IMR-90 (cell line): Measurements from ENCODE around the gene ABCC9. TPM values are rescaled to one million over a fixed set of nuclear protein-coding genes. Genes with fewer than 3 reads are reported as not detected.

Source experiments
- ATAC-seq: fragments of 200-7000 bp; cut with Tn5 transposase; 2 replicates; pipeline ENCODE4 v1.9.1; 2020; ENCODE audit warnings: low read depth, mild to moderate bottlenecking, moderate library complexity
- BruUV-seq: library from RNA; stranded (reverse); fragments of 400-500 nt; replicated peaks from 2 replicates; lab custom pipeline; 2021; lab: Mats Ljungman, UMichigan
- CTCF ChIA-PET: fragments of 300-600 bp; formaldehyde crosslinking; extraction: SDS; loops from one replicate; lab custom pipeline; 2021; ENCODE audit warnings: antibody characterized with exemption; lab: Yijun Ruan, JAX
- POLR2A ChIA-PET: fragments of 300-600 bp; sonication (Branson Sonifier 250); formaldehyde crosslinking; loops from one replicate; lab custom pipeline; 2022; ENCODE audit warnings: antibody characterized with exemption; ENCODE audit not compliant: unreplicated experiment; lab: Charles Lee
- DNase-seq: peaks from one replicate; pipeline ENCODE4 v3.0.0; 2013
- H2AFZ ChIP-seq: replicated peaks from 2 replicates; pipeline ENCODE3; 2013; ENCODE audit warnings: low read length, mild to moderate bottlenecking; ENCODE audit not compliant: poor library complexity
- H2AK5ac ChIP-seq: 2 replicates; pipeline ENCODE4 v1.6.1; 2013; ENCODE audit warnings: low read depth, low read length, inconsistent platforms
- H2AK9ac ChIP-seq: replicated peaks from 2 replicates; pipeline ENCODE3; 2013; ENCODE audit warnings: mild to moderate bottlenecking, low read depth, low read length, moderate library complexity; ENCODE audit not compliant: poor library complexity
- H2BK120ac ChIP-seq: 2 replicates; pipeline ENCODE4 v1.6.1; 2013; ENCODE audit warnings: low read depth, low read length, inconsistent platforms
- H2BK15ac ChIP-seq: 3 replicates; pipeline ENCODE4 v1.6.1; 2013; ENCODE audit warnings: low read depth, low read length, inconsistent platforms
- H2BK20ac ChIP-seq: 2 replicates; pipeline ENCODE4 v1.6.1; 2013; ENCODE audit warnings: low read depth, mild to moderate bottlenecking, inconsistent platforms, low read length, moderate library complexity
- H2BK5ac ChIP-seq: 2 replicates; pipeline ENCODE4 v1.6.1; 2013; ENCODE audit warnings: mild to moderate bottlenecking, low read depth, low read length, inconsistent platforms; ENCODE audit not compliant: poor library complexity, severe bottlenecking
- H3K14ac ChIP-seq: replicated peaks from 2 replicates; pipeline ENCODE4 v1.6.1; 2013; ENCODE audit warnings: low read depth, low read length, inconsistent platforms
- H3K18ac ChIP-seq: 2 replicates; pipeline ENCODE4 v1.6.1; 2013; ENCODE audit warnings: low read depth, low read length, control low read depth
- H3K23ac ChIP-seq: 2 replicates; pipeline ENCODE4 v1.6.1; 2013; ENCODE audit warnings: low read depth, low read length, inconsistent platforms
- H3K27ac ChIP-seq: 2 replicates; pipeline ENCODE4 v1.5.1; 2013; ENCODE audit warnings: mild to moderate bottlenecking, control low read depth, low read length; ENCODE audit not compliant: insufficient read depth
- H3K27me3 ChIP-seq: 2 replicates; pipeline ENCODE4 v1.6.1; 2013; ENCODE audit warnings: low read length; ENCODE audit not compliant: control insufficient read depth, insufficient read depth
- H3K36me3 ChIP-seq: 2 replicates; pipeline ENCODE4 v1.6.1; 2013; ENCODE audit warnings: low read length, mixed read lengths; ENCODE audit not compliant: control insufficient read depth, insufficient read depth
- H3K4ac ChIP-seq: 2 replicates; pipeline ENCODE4 v1.6.1; 2013; ENCODE audit warnings: low read depth, low read length, inconsistent platforms
- H3K4me1 ChIP-seq: 2 replicates; pipeline ENCODE4 v1.6.1; 2013; ENCODE audit warnings: low read length, mixed read lengths; ENCODE audit not compliant: control insufficient read depth, insufficient read depth
- H3K4me2 ChIP-seq: 2 replicates; pipeline ENCODE4 v1.6.1; 2013; ENCODE audit warnings: low read depth, mild to moderate bottlenecking, control low read depth, low read length, moderate library complexity
- H3K4me3 ChIP-seq: 2 replicates; pipeline ENCODE4 v1.5.1; 2013; ENCODE audit warnings: low read depth, mild to moderate bottlenecking, control low read depth, low read length, moderate library complexity; ENCODE audit not compliant: insufficient read depth
- H3K56ac ChIP-seq: 2 replicates; pipeline ENCODE4 v1.6.1; 2013; ENCODE audit warnings: low read length, inconsistent platforms; ENCODE audit not compliant: insufficient read depth; ENCODE audit errors: extremely low read depth
- H3K79me1 ChIP-seq, 2 experiments: 2 replicates each; pipeline ENCODE4 v1.6.1; 2013; ENCODE audit warnings: low read length in 2 of 2, inconsistent platforms in 1 of 2, low read depth in 1 of 2
- H3K9ac ChIP-seq: 2 replicates; pipeline ENCODE4 v1.6.1; 2013; ENCODE audit warnings: low read depth, low read length, control low read depth
- H3K9me1 ChIP-seq: 2 replicates; pipeline ENCODE4 v1.6.1; 2013; ENCODE audit warnings: low read length, inconsistent platforms; ENCODE audit not compliant: insufficient read depth
- H3K9me3 ChIP-seq: 2 replicates; pipeline ENCODE4 v1.6.1; 2013; ENCODE audit warnings: low read length; ENCODE audit not compliant: control insufficient read depth, insufficient read depth
- H4K20me1 ChIP-seq: 2 replicates; pipeline ENCODE4 v1.6.1; 2013; ENCODE audit warnings: low read length, inconsistent platforms; ENCODE audit not compliant: insufficient read depth
- H4K5ac ChIP-seq: 2 replicates; pipeline ENCODE4 v1.6.1; 2013; ENCODE audit warnings: mild to moderate bottlenecking, low read depth, low read length, control low read depth
- H4K8ac ChIP-seq, 2 experiments: 2 replicates each; pipeline ENCODE4 v1.6.1; 2013; ENCODE audit warnings: low read depth in 2 of 2, low read length in 2 of 2, control low read depth in 1 of 2, inconsistent platforms in 1 of 2
- H4K91ac ChIP-seq: 2 replicates; pipeline ENCODE4 v1.6.1; 2013; ENCODE audit warnings: low read depth, low read length, inconsistent platforms; ENCODE audit not compliant: insufficient read depth
- CEBPB ChIP-seq: IDR thresholded peaks from 2 replicates; pipeline ENCODE4 v1.6.1; 2012; ENCODE audit warnings: low read depth, low read length, improper control_type of control experiment
- CHD1 ChIP-seq: IDR thresholded peaks from 2 replicates; pipeline ENCODE4 v1.6.1; 2012; ENCODE audit warnings: low read depth, low read length, improper control_type of control experiment
- WGBS, 2 experiments: methylation state at CpG; one replicate each; pipeline versions ENCODE4 v1.1.5 to v1.1.7; 2013; ENCODE audit warnings: missing lambda C conversion rate in 2 of 2; ENCODE audit not compliant: insufficient read length in 1 of 2; ENCODE audit errors: extremely low coverage in 2 of 2; 5-methylcytosine and 5-hydroxymethylcytosine counted together
- dilution Hi-C: fragments of 300-500 bp; cut with HindIII; formaldehyde crosslinking; loops from one replicate; pipeline ENCODE4 v1.14.3; 2018; ENCODE audit warnings: low sequenced_read_pairs; ENCODE audit not compliant: unreplicated experiment
- in situ Hi-C: fragments of 300-500 bp; cut with MboI; formaldehyde crosslinking; loops from 3 replicates; pipeline ENCODE4 v1.14.3; 2019; ENCODE audit warnings: low sequenced_read_pairs, inconsistent platforms, mixed read lengths
- intact Hi-C: fragments of 100-400 bp; cut with micrococcal nuclease; formaldehyde crosslinking; loops from 2 replicates; pipeline ENCODE4 v1.10.0; 2022
- polyA plus RNA-seq, 3 experiments: library from polyadenylated mRNA; depleted of rRNA; stranded (reverse); fragments of >200 nt; gene quantifications; 2 replicates each; pipeline ENCODE4 v1.2.3, GENCODE V29; 2012; ENCODE audit warnings: low replicate concordance in 1 of 3
- total RNA-seq: library from RNA; depleted of rRNA; stranded (reverse); fragments of >200 nt; gene quantifications from 2 replicates; pipeline ENCODE4 v1.2.3, GENCODE V29; 2012

ABCC9 gene
- total and polyA plus RNA-seq, 2 of the 4 experiments (the other 2 are of a cell fraction): 1.2 to 6.6 TPM

DNA sequence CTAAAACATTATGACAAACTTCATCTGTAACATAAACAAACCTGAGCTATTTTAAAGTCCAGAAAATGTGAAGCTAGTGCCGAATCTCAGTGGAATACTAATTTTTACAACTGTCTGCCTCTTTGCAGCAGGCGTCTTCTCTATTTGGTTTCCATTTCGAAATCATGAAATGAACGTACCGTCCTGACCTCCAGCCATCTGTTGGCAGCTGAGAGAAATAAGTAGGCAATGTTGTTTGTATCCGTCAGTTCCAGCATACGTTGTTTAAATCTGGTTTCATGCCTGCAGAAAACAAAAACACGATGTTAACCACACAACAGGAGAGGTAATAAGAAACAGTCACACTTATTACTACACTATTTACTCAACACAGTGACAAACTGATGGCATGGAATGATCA, 112.4 kb downstream of the ABCC9 start:
- no peak overlapping the region; the same call in 1 of the 2 replicates for H4K91ac ChIP-seq
- H3K4me2 ChIP-seq: peak overlapping the region; percentile 79
- H3K27me3 ChIP-seq: no peaks in the 10 kb centered on the region
- no peak overlapping the region; the same call in 1 of the 2 replicates for H4K5ac ChIP-seq
- TF ChIP-seq CEBPB (0 out of 2 replicates have a peak, but pooled peaks have one; percentile 25), CHD1 (no peak)
- H2BK15ac ChIP-seq: 0 out of 3 replicates have a peak overlapping the region, but pooled peaks have one; percentile 4
- peak overlapping the region; percentile 19; the same call in 1 of the 2 replicates for H3K4me3 ChIP-seq
- WGBS, 2 experiments: no CpG with 5 or more reads among the region's 8 CpGs
- no peak overlapping the region for H3K9ac ChIP-seq
- H3K23ac ChIP-seq: 0 out of 2 replicates have a peak overlapping the region, but pooled peaks have one; percentile 49
- ATAC-seq (peak; percentile 73), DNase-seq (peak; percentile 62)
- H3K4me1 ChIP-seq: peaks cover 3% of the 10 kb centered on the region
- H2AK9ac ChIP-seq: no peak overlapping the region
- no peaks in the 10 kb centered on the region for H4K20me1 ChIP-seq
- H4K8ac ChIP-seq: 0 out of 4 replicates have a peak overlapping the region, but pooled peaks of 1 of the 2 experiments have one; percentile 13
- no peak overlapping the region for H2BK20ac ChIP-seq
- no peaks in the 10 kb centered on the region for H3K36me3 ChIP-seq
- in situ Hi-C loops (no loop called here), intact Hi-C loops (loop anchor here (5.0 kb wide), 1 partner anchor 114 kb away; the partner anchor contains the start of gene ABCC9), dilution Hi-C loops (no loop called here)
- peak overlapping the region; percentile 78 for H2BK5ac ChIP-seq
- H3K18ac ChIP-seq: no peak overlapping the region
- no peaks in the 10 kb centered on the region for H3K79me1 ChIP-seq
- ChIA-PET CTCF (interaction anchor here (0.6 to 1.0 kb wide), 3 partner anchors 131 to 682 kb away, joined by 3 to 4 read pairs (median 3); no protein-coding TSS in a partner anchor), POLR2A (no interaction called here)
- peak overlapping the region; percentile 33; the same call in 1 of the 2 replicates for H3K27ac ChIP-seq
- 0 out of 2 replicates have a peak overlapping the region, but pooled peaks have one; percentile 4 for H3K4ac ChIP-seq
- no peak overlapping the region for H2AK5ac ChIP-seq
- no peaks in the 10 kb centered on the region for H3K9me1 ChIP-seq
- no TSS peak for BruUV-seq
- no peak overlapping the region for H2AFZ ChIP-seq
- peak overlapping the region; percentile 48 for H2BK120ac ChIP-seq
- no peak overlapping the region for H3K56ac ChIP-seq
- no peaks in the 10 kb centered on the region for H3K9me3 ChIP-seq
- peak overlapping the region; percentile 62; the same call in 1 of the 2 replicates for H3K14ac ChIP-seq
